ENCODE measurements around the gene CLPX.
"Not testable (repeated sequence)": the region's sequence is repeated elsewhere in the genome, so short reads cannot be mapped to it uniquely, and the experiment has no call there.

Gene CLPX

GRCh38 chr15:65172531-65172930 is 12.6 kb downstream of the CLPX start:
- no peak for DNase-seq (ENCODE audit: low read depth in 1 of 2, low spot score in 1 of 2)

- no peak for DNase-seq (ENCODE audit: low read depth in 1 of 2, low spot score in 1 of 2)
Measured at GRCh38 chr15:65171428-65171827, 13.7 kb downstream of the CLPX start.

DNA sequence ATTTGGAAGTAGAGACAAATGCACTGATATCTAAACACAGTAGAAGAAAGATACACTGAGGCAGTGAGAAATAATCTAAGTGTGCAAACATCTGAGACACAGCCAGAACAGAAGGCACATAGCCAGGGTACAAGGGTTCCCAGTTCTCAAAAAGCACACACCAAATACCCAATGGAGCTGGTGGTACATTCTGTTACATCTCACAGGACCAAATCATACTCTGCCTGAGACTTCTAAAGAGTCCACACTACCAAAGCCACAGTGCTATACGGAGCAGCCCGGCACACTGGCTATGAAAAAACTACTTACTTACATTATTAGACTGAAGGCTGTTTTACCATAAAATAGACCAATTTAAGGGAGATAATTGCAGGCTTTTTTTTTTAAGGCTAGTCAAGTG is 19.3 kb downstream of the CLPX start:
- no peak for DNase-seq (ENCODE audit: low read depth in 1 of 2, low spot score in 1 of 2)

- DNase-seq (ENCODE audit: low read depth in 1 of 2, low spot score in 1 of 2): no peak
Measured at GRCh38 chr15:65164139-65164538, 21.0 kb downstream of the CLPX start.

- no peak for DNase-seq (ENCODE audit: low read depth in 1 of 2, low spot score in 1 of 2)
Measured at GRCh38 chr15:65163041-65163440, 22.1 kb downstream of the CLPX start.

- DNase-seq (ENCODE audit: low read depth in 1 of 2, low spot score in 1 of 2): no peak
Measured at GRCh38 chr15:65156692-65157091, 28.4 kb downstream of the CLPX start.

GRCh38 chr15:65154720-65155119 is 30.4 kb downstream of the CLPX start:
- no peak for DNase-seq (ENCODE audit: low read depth in 1 of 2, low spot score in 1 of 2)

DNA sequence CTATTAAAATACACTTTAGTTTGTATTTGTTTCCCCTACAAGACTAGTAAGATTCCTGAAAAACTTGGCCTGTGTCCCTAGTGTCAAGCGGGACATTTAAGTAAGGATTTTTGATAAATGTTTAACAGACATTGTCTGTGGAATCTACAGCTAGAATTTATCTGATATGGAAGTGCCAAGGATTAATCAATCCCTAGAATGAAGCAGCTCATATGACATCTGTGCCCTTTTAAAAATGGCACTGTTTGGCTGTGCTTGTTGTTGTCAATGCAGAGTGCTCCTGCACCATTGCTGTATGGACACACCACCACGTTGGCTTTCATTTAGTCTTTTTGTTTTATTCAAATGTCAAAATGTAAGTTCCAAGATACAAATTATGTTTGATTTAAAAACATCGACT is 37.2 kb downstream of the CLPX start:
- no peak for DNase-seq (ENCODE audit: low read depth in 1 of 2, low spot score in 1 of 2)

GRCh38 chr15:65146438-65146837 is 38.7 kb downstream of the CLPX start:
- no peak for DNase-seq (ENCODE audit: low read depth in 1 of 2, low spot score in 1 of 2)

DNA sequence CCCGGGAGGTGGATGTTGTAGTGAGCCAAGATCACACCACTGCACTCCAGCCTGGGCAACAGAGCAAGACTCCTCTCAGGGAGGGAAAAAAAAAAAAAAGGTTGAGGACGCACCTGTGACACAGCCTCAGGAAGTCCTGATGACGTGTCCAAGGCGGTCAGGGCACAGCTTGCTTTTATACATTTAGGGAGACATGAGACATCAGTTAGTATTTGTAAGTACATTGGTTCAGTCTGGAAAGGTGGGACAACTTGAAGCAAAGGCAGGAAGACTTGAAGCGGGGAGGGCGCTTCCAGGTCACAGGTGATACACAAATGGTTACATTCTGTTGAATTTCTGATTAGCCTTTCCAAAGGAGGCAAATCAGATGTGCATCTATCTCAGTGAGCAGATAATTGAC is 46.5 kb downstream of the CLPX start:
- not testable (repeated sequence) for DNase-seq (ENCODE audit: low read depth in 1 of 2, low spot score in 1 of 2)

GRCh38 chr15:65137893-65138292 is 47.2 kb downstream of the CLPX start:
- not testable (repeated sequence) for DNase-seq (ENCODE audit: low read depth in 1 of 2, low spot score in 1 of 2)

- DNase-seq (ENCODE audit: low read depth in 1 of 2, low spot score in 1 of 2): not testable (repeated sequence)
Measured at GRCh38 chr15:65137089-65137488, 48.1 kb downstream of the CLPX start.

- DNase-seq (ENCODE audit: low read depth in 1 of 2, low spot score in 1 of 2): no peak
Measured at GRCh38 chr15:65134538-65134937, 50.6 kb downstream of the CLPX start.

DNA sequence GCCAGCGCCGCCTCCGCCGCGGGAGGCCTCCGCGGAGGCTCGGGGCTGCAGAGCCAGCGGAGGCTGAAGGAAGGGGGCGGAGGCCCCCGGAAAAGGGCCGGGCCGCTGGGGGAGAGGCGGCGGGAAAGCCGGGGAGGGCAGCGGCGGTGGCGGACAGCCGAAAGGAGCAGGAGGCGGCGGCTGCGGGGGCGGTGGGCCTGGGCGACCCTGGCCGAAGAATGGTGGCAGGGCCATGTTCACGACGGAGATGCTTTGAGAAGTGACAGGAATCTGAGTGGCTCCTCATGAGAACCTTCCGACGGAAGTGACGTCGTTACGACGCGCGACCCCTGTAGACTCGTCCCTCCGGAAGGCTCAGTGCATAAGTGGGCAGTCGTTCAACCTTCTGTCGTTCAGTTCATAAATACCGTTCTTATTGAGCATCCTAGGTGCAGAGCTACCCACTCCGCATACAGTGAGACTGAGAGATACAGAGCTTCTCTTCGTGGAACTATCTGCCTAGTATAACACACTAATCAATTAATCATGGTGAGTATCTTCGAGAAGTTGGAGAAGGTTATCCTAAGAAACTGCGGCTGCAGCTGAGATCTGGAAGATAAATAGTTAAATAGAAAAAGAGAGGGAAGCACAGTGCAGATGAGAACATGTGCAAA is 51.5 kb downstream of the CLPX start, which contains the start of gene PDCD7:
Gene PDCD7 (minus strand): TSS at position 261 of the 653 bp plus-strand sequence. CDS start 27 bp downstream, at position 234.
- DNase-seq (ENCODE audit: low read depth in 1 of 2, low spot score in 1 of 2): peak; percentile 57 to 67

GRCh38 chr15:65132878-65133547 is 52.1 kb downstream of the CLPX start:
- DNase-seq (ENCODE audit: low read depth in 1 of 2, low spot score in 1 of 2): peak in 1 of 2 donors; percentile 2

DNA sequence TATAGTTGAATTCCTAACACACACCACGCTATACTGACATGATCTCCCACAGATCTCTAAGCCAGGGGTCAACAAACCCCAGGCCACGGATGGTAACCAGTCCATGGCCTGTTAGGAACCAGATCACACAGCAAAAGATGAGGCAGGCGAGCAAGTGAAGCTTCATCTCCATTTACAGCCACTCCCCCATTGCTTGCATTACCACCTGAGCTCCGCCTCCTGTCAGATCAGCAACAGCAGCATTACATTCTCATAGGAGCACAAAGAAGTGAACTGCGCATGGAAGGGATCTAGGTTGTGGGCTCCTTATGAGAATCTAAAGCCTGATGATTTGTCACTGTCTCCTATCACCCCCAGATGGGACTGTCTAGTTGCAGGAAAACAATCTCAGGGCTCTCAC is 54.2 kb downstream of the CLPX start:
- DNase-seq (ENCODE audit: low read depth in 1 of 2, low spot score in 1 of 2): no peak

- no peak for DNase-seq (ENCODE audit: low read depth in 1 of 2, low spot score in 1 of 2)
Measured at GRCh38 chr15:65115542-65115941, 69.6 kb downstream of the CLPX start.

DNA sequence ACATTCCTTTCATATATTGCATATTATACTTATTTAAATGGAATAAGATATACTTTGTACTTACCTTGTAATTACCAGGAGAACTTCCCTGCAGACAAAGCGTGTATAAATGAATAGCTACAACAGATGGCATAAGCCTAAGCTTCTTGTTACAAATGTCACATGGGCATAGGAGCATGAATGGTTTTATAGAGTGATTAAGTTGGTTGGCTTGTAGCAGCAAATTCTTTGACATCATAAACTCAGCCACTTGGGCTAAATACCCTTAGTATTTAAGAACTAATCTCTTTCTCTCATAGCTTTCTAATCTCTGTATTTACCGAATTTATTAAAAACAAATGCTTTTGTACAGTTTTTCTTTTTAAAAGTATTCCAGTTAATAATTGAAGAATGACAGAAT is 70.1 kb downstream of the CLPX start, which contains the start of gene UBAP1L:
Gene UBAP1L (minus strand): TSS at position 115 of the 400 bp plus-strand sequence. CDS start 8,985 bp downstream, outside the sequence.
- DNase-seq (ENCODE audit: low read depth in 1 of 2, low spot score in 1 of 2): no peak

GRCh38 chr15:65110676-65111292 is 74.4 kb downstream of the CLPX start:
- DNase-seq (ENCODE audit: low read depth in 1 of 2, low spot score in 1 of 2): no peak

DNA sequence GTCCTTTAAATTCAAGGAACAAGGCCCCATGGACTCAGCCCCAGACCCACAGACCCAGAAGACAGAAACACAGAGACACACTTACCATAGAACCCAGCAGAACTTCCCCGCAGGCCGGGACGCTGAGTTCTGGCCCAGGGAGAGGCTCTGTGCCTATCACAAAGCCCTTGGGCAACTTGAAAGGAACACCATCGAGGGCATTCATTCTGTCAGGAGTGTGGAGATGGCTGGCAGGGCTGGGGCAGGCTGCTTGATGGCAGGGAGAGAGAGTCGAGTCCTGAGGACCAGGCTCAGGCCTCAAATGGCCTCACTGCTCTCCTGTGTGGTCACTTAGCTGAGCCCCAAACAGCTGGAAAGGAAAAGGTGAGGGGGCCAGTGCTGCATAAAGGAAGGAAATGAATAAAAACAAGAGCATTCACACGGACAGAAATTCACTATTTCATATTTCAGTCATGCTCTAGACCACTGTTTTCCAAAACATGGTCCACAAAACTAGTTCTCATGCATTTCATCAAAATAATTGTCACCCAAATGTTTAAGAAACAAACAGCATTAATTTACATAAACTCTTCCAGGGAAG is 79.0 kb downstream of the CLPX start:
- DNase-seq (ENCODE audit: low read depth in 1 of 2, low spot score in 1 of 2): no peak

- no peak for DNase-seq (ENCODE audit: low read depth in 1 of 2, low spot score in 1 of 2)
Measured at GRCh38 chr15:65105038-65105437, 80.1 kb downstream of the CLPX start.

GRCh38 chr15:65102912-65103311 is 82.2 kb downstream of the CLPX start:
- no peak for DNase-seq (ENCODE audit: low read depth in 1 of 2, low spot score in 1 of 2)

Data from activated T-helper 1 cell treated with anti-CD3 and anti-CD28 coated beads, Interleukin-2, amount 50 U/mL, for 16 hours (primary cell).